HEK293 (cell line): ENCODE measurements around the gene IRF2BPL.

ENCODE experiments used
- ZNF169 ChIP-seq: fragments of 450-650 bp; formaldehyde crosslinking; IDR thresholded peaks from 2 replicates; pipeline ENCODE4 v1.5.1; 2016; ENCODE audit warnings: missing biosample characterization, missing genetic modification characterization
- ZNF394 ChIP-seq: fragments of 450-650 bp; formaldehyde crosslinking; IDR thresholded peaks from 2 replicates; pipeline ENCODE4 v1.5.1; 2016; ENCODE audit warnings: missing biosample characterization, missing genetic modification characterization, mild to moderate bottlenecking, moderate library complexity, borderline replicate concordance
- ZNF555 ChIP-seq: fragments of 450-650 bp; formaldehyde crosslinking; conservative IDR thresholded peaks from 2 replicates; pipeline ENCODE4 v1.5.1; 2017; ENCODE audit warnings: missing biosample characterization, mild to moderate bottlenecking, missing genetic modification characterization, inconsistent platforms
- ZNF776 ChIP-seq: fragments of 450-650 bp; formaldehyde crosslinking; IDR thresholded peaks from 2 replicates; pipeline ENCODE4 v1.5.0; 2017; ENCODE audit warnings: missing biosample characterization, missing genetic modification characterization, borderline replicate concordance
- ZNF837 ChIP-seq: fragments of 450-650 bp; formaldehyde crosslinking; IDR thresholded peaks from 2 replicates; pipeline ENCODE4 v1.5.1; 2016; ENCODE audit warnings: missing biosample characterization, missing genetic modification characterization
- TF ChIP-seq, protein P1 (sequence below): fragments of 450-650 bp; formaldehyde crosslinking; IDR thresholded peaks from 2 replicates; pipeline ENCODE4 v1.5.1; 2016; ENCODE audit warnings: missing biosample characterization, missing genetic modification characterization
- TF ChIP-seq, protein P2 (sequence below): fragments of 450-650 bp; formaldehyde crosslinking; IDR thresholded peaks from 2 replicates; pipeline ENCODE4 v1.5.1; 2016; ENCODE audit warnings: missing biosample characterization, missing genetic modification characterization
- TF ChIP-seq, protein P3 (sequence below): fragments of 450-650 bp; formaldehyde crosslinking; IDR thresholded peaks from 2 replicates; pipeline ENCODE4 v1.5.1; 2016; ENCODE audit warnings: missing biosample characterization, missing genetic modification characterization, low read depth
- TF ChIP-seq, protein P4 (sequence below): fragments of 450-650 bp; formaldehyde crosslinking; IDR thresholded peaks from 2 replicates; pipeline ENCODE4 v1.5.1; 2016; ENCODE audit warnings: missing biosample characterization, missing genetic modification characterization

DNA sequence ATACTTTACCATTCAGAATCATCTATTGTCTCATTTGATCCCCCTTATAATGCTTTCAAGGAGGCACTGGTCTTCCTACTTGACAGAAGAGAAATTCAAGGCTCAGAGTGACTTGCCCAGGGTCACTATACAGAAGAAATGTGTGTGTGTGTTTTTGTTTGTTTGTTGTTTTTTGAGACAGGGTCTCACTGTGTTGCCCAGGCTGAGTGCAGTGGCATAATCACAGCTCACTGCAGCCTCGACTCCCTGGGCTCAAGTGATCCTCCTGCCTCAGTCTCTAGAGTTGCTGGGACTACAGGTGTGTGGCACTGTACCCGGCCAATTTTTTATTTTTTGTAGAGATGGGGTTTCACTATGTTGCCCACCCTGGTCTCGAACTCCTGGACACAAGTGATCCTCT is 22.9 kb downstream of the IRF2BPL start:
- TF ChIP-seq ZNF837 (tag by site-specific recombination) (no peak), ZNF555 (tag by site-specific recombination) (no peak), ZNF394 (tag by site-specific recombination) (no peak), ZNF169 (no peak), ZNF776 (no peak)
- TF ChIP-seq, protein P1, sequence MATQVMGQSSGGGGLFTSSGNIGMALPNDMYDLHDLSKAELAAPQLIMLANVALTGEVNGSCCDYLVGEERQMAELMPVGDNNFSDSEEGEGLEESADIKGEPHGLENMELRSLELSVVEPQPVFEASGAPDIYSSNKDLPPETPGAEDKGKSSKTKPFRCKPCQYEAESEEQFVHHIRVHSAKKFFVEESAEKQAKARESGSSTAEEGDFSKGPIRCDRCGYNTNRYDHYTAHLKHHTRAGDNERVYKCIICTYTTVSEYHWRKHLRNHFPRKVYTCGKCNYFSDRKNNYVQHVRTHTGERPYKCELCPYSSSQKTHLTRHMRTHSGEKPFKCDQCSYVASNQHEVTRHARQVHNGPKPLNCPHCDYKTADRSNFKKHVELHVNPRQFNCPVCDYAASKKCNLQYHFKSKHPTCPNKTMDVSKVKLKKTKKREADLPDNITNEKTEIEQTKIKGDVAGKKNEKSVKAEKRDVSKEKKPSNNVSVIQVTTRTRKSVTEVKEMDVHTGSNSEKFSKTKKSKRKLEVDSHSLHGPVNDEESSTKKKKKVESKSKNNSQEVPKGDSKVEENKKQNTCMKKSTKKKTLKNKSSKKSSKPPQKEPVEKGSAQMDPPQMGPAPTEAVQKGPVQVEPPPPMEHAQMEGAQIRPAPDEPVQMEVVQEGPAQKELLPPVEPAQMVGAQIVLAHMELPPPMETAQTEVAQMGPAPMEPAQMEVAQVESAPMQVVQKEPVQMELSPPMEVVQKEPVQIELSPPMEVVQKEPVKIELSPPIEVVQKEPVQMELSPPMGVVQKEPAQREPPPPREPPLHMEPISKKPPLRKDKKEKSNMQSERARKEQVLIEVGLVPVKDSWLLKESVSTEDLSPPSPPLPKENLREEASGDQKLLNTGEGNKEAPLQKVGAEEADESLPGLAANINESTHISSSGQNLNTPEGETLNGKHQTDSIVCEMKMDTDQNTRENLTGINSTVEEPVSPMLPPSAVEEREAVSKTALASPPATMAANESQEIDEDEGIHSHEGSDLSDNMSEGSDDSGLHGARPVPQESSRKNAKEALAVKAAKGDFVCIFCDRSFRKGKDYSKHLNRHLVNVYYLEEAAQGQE (tag by site-specific recombination): no peak
- TF ChIP-seq, protein P2, sequence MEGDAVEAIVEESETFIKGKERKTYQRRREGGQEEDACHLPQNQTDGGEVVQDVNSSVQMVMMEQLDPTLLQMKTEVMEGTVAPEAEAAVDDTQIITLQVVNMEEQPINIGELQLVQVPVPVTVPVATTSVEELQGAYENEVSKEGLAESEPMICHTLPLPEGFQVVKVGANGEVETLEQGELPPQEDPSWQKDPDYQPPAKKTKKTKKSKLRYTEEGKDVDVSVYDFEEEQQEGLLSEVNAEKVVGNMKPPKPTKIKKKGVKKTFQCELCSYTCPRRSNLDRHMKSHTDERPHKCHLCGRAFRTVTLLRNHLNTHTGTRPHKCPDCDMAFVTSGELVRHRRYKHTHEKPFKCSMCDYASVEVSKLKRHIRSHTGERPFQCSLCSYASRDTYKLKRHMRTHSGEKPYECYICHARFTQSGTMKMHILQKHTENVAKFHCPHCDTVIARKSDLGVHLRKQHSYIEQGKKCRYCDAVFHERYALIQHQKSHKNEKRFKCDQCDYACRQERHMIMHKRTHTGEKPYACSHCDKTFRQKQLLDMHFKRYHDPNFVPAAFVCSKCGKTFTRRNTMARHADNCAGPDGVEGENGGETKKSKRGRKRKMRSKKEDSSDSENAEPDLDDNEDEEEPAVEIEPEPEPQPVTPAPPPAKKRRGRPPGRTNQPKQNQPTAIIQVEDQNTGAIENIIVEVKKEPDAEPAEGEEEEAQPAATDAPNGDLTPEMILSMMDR: no peak
- TF ChIP-seq, protein P3, sequence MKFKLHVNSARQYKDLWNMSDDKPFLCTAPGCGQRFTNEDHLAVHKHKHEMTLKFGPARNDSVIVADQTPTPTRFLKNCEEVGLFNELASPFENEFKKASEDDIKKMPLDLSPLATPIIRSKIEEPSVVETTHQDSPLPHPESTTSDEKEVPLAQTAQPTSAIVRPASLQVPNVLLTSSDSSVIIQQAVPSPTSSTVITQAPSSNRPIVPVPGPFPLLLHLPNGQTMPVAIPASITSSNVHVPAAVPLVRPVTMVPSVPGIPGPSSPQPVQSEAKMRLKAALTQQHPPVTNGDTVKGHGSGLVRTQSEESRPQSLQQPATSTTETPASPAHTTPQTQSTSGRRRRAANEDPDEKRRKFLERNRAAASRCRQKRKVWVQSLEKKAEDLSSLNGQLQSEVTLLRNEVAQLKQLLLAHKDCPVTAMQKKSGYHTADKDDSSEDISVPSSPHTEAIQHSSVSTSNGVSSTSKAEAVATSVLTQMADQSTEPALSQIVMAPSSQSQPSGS: no peak
- TF ChIP-seq, protein P4, sequence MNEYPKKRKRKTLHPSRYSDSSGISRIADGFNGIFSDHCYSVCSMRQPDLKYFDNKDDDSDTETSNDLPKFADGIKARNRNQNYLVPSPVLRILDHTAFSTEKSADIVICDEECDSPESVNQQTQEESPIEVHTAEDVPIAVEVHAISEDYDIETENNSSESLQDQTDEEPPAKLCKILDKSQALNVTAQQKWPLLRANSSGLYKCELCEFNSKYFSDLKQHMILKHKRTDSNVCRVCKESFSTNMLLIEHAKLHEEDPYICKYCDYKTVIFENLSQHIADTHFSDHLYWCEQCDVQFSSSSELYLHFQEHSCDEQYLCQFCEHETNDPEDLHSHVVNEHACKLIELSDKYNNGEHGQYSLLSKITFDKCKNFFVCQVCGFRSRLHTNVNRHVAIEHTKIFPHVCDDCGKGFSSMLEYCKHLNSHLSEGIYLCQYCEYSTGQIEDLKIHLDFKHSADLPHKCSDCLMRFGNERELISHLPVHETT (tag by site-specific recombination): no peak
